Activated naive CD4-positive, alpha-beta T cell treated with anti-CD3 and anti-CD28 coated beads, Interleukin-2, amount 50 U/mL, for 72 hours (primary cell): ENCODE results near the gene TCFL5. TPM values are rescaled to one million over a fixed set of nuclear protein-coding genes. Genes with fewer than 3 reads are reported as not detected.
"Not testable (repeated sequence)": the region's sequence is repeated elsewhere in the genome, so short reads cannot be mapped to it uniquely, and the experiment has no call there.

ENCODE experiments used
- ATAC-seq, 2 donors: fragments of 150-1000 bp; cut with Tn5 transposase; 2 replicates each; pipeline ENCODE4 v1.10.0; 2021; ENCODE audit warnings: mild to moderate bottlenecking in 2 of 2, moderate library complexity in 2 of 2
- DNase-seq, 2 donors: peaks; one replicate each; pipeline ENCODE4 v3.0.0; 2021 to 2022; ENCODE audit warnings: low spot score in 2 of 2
- H3K27ac Mint-ChIP-seq, 2 donors: one replicate each; pipeline ENCODE4 v1.8.0; 2022; ENCODE audit warnings: mild to moderate bottlenecking in 2 of 2, mixed read lengths in 2 of 2
- H3K36me3 Mint-ChIP-seq, 2 donors: one replicate each; pipeline ENCODE4 v1.8.0; 2022; ENCODE audit warnings: mixed read lengths in 2 of 2
- H3K9me3 Mint-ChIP-seq, 2 donors: one replicate each; pipeline ENCODE4 v1.8.0; 2022; ENCODE audit warnings: mixed read lengths in 2 of 2
- total RNA-seq, 2 donors: library from RNA; stranded (reverse); gene quantifications; one replicate each; pipeline ENCODE4 v1.2.3, GENCODE V29; 2022

The TCFL5 gene
- total RNA-seq, 2 donors from 2014 or later, result 3.5 to 5.7 TPM

DNA sequence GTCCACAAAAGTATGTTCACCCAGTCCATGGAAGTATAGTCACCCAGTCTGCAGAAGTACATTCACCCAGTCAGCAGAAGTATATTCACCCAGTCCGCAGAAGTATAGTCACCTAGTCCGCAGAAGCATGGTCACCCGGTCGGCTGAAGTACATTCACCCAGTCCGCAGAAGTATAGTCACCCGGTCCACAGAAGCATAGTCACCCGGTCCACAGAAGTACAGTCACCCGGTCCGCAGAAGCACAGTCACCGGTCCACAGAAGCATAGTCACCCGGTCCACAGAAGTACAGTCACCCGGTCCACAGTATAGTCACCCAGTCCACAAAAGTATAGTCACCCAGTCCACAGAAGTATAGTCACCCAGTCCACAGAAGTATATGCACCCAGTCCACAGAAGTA is 8.8 kb downstream of the TCFL5 start:
- peaks cover 9 to 10% of the 10 kb centered on the region in 2 donors for H3K36me3 Mint-ChIP-seq
- no peaks in the 10 kb centered on the region for H3K9me3 Mint-ChIP-seq
- ATAC-seq (peak in 1 of 2 donors; percentile 16), DNase-seq (no peak)
- no peak overlapping the region for H3K27ac Mint-ChIP-seq

DNA sequence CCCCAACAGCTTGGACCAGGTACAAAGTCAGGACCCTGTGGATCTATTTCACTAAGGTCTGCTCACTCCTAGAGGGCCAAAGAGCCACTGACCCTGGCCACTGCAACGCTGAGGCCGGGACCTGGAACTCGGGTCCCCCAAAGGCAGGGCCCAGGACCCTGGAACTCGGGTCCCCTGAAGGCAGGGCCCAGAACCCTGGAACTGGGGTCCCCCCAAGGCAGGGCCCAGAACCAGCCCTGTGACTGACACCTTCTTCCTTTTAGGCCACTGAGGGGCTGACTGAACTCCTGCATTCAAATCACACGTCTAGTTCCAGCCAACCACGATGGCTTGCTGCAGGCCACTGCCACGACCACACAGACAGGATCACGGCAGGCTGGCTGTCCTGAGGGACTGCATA is 9.4 kb downstream of the TCFL5 start:
- Mint-ChIP-seq H3K36me3 (peaks cover 4 to 10% of the 10 kb centered on the region in 2 donors), H3K27ac (peak overlapping the region in 1 of 2 donors; percentile 22), H3K9me3 (no peaks in the 10 kb centered on the region)
- DNase-seq, result no peak
- no peak for ATAC-seq

DNA sequence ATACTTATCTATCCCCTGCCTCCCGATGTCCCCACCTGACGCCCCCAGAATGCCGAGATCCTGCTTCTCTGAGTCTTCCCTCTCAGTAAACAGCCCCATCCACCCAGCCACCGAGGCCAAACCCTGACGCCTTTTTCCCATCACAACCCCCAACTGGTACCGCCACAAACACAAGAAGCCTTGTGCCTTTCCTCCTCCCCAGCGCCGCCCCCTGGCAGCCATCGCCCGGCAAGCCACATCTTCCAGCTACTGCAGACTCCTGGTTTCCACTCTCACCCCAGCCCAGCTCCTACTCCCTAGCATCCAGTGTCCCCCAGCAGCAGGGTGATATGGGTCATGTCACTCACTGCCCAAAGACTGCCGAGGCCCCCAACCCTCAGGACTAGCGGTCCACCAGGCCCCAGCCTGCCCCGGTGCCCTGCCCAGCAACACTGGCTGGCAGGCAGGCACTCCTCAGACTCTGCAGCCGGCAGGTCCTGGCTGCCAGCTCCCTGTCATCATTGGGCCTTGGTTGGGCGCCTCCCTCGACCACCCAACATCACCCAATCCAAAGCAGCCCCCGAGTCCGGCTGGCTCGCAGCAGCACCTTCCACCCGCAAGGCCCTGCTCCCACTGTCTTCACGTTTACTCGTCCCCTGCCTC is 11.2 kb downstream of the TCFL5 start:
- DNase-seq (no peak), ATAC-seq (no peak)
- peaks cover 4 to 14% of the 10 kb centered on the region in 2 donors for H3K36me3 Mint-ChIP-seq
- H3K9me3 Mint-ChIP-seq, result no peaks in the 10 kb centered on the region
- peak overlapping the region; percentile 23 to 28 for H3K27ac Mint-ChIP-seq

DNA sequence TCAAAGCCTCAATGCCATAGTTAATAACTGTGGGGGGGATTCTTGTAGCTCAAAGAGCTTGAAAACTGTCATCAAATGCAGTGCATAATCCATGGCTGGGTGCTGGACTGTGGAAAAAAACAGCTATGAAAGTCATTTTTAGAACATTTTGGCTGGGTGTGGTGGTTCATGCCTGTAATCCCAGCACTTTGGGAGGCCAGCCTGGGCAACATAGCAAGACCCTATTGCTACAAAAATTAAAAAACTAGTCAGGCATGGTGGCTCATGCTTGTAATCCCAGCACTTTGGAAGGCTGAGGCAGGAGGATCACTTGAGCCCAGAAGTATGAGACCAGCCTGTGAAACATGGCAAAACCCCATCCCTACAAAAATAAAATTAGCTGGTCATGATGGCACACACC is 12.2 kb downstream of the TCFL5 start:
- ATAC-seq (no peak), DNase-seq (no peak)
- Mint-ChIP-seq H3K36me3 (peaks cover 4 to 18% of the 10 kb centered on the region in 2 donors), H3K9me3 (no peaks in the 10 kb centered on the region), H3K27ac (no peak overlapping the region)

DNA sequence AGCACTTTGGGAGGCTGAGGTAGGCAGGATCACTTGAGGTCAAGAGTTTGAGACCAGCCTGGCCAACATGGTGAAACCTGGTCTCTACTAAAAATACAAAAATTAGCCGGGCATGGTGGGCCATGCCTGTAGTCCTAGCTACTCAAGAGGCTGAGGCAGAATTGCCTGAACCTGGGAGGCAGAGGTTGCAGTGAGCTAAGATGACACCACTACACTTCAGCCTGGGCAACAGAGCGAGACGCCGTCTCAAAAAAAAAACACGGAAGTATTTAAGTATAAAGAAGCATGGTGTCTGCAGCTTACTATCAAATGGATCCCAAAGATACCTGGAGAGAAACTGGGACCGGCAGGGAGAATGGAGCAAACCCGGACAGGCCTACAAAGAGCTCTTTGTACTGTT is 12.7 kb downstream of the TCFL5 start:
- DNase-seq, ATAC-seq, H3K9me3 Mint-ChIP-seq: not testable (repeated sequence)
- peak overlapping the region in 1 of 2 donors; percentile 27 for H3K27ac Mint-ChIP-seq
- peaks cover 3 to 17% of the 10 kb centered on the region in 2 donors for H3K36me3 Mint-ChIP-seq

DNA sequence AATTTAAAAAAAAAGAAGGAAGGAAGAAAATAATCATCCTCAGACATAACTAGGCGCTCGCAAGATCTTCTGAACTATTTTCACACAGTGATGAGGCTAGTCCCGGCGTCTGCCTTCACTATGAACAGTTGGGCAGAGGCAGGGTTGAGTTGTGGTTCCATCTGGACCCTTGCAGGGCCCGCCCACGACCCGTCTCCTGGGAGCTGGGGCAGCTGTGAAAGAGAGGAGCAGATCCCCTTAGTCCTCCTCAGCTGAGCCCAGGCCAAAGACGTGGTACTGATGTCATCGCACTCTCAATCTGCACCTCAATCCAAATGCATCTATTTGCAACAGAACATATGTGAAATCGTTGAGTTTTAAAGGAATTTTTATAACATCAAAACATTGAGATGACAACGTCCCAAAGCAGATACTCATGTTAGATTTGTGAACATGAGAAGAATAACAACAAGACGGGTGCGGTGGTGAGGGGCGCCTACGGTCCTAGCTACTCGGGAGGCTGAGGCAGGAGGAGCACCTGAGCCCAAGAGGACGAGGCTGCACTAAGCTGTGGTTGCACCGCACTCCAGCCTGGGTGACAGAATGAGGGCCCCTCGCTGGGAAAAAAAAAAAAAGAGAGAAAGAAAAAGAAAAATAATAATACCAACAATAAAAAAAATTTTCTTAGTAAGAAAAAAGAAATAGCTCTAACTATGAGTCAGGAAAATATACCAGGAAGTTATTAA is 15.3 kb downstream of the TCFL5 start:
- no peak for ATAC-seq
- H3K9me3 Mint-ChIP-seq, result no peaks in the 10 kb centered on the region
- peaks cover 0 to 8% of the 10 kb centered on the region in 2 donors for H3K36me3 Mint-ChIP-seq
- no peak overlapping the region for H3K27ac Mint-ChIP-seq
- no peak for DNase-seq

DNA sequence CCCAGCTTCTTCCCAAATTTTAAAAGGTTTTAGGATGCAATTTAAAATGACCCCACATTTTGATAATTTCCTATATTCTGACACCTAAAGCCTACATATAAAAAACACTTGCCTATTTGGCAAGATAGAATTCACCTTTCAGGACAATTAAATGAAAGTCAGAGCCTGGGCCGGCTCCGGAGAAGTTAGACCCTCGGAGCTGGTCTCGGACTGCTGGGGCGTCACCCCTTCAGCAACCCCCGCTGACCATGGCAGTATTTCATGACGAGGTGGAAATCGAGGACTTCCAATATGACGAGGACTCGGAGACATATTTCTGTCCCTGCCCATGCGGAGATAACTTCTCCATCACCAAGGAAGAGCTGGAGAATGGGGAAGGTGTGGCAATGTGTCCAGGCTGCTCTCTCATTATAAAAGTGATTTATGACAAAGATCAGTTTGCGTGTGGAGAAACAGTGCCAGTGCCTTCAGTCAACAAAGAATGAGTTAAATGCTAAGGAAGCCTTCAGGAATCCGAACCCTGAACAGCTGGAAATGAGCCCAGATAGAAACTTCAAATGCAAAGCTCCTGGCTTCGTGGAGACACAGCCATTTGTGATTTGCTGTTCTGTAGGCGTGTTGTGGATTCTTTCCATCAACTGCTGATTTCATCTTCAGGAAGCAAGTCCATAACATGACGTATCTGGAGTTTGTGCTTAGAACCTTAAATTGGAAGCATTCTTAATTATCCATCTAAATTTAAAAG is 16.0 kb downstream of the TCFL5 start:
- DNase-seq (no peak), ATAC-seq (no peak)
- no peaks in the 10 kb centered on the region for H3K9me3 Mint-ChIP-seq
- no peak overlapping the region for H3K27ac Mint-ChIP-seq
- H3K36me3 Mint-ChIP-seq, result peaks cover 0 to 8% of the 10 kb centered on the region in 2 donors

DNA sequence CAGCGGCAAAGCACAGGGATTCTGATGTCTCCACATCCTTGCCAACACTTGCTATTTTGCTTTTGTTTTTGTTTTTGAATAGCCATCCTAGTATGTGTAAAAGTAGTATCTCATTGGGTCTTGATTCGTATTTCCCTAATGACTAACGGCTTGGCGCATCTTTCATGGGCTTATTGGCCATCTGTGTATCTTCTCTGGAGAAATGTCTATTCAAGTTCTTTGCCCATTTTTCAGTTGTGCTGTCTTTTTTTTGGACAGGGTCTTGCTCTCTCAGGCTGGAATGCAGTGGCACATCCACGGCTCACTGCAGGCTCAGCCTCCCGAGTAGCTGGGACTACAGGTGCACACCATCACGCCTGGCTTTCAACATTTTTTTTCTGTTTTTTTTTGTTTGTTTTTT is 17.4 kb downstream of the TCFL5 start:
- Mint-ChIP-seq H3K27ac (no peak overlapping the region), H3K36me3 (peaks cover 0 to 8% of the 10 kb centered on the region in 2 donors), H3K9me3 (no peaks in the 10 kb centered on the region)
- ATAC-seq (no peak), DNase-seq (no peak)

DNA sequence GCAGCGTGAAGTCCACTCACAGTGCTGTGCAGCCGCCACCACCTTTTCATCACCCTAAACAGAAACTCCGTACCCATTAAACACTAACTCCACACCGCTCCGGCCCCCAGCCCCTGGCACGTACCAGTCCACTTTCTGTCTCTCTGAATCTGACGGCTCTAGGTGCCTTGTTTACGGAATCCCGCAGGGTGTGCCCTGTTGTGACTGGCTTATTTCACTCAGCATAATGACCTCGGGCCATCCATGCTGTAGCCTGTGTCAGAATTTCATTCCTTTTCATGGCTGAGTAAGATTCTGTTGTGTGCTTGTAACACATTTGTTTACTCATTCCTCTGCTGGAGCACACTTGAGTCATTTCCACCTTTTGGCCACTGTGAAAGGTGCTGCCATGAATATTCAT is 18.0 kb downstream of the TCFL5 start:
- no peaks in the 10 kb centered on the region for H3K9me3 Mint-ChIP-seq
- no peak overlapping the region for H3K27ac Mint-ChIP-seq
- ATAC-seq (peak in 1 of 2 donors; percentile 47), DNase-seq (no peak)
- peaks cover 0 to 8% of the 10 kb centered on the region in 2 donors for H3K36me3 Mint-ChIP-seq

DNA sequence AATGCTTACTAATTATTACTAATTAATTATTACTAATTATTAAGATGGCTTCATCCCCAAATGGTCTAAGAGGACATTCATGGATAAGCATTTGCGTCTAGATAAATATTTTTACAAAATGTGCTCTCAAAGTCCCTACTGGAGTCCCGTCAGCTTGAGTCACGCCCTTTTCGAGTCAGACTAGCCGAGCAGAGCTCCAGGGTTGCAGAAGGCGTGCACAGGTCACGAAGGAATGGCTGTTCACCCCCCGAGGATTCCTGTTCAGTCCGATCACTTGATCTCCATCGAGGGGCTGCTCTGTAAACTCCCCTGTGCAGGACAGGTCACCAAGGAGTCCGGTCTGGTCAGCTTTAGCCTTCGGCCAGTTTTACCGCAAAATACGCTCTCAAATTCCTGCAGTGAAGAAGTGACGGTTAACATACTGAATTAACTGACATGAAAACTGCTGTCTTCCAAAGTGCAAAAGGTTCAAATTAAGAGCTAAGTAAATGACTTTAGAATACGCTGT is 19.9 kb downstream of the TCFL5 start:
- ATAC-seq, result no peak

DNA sequence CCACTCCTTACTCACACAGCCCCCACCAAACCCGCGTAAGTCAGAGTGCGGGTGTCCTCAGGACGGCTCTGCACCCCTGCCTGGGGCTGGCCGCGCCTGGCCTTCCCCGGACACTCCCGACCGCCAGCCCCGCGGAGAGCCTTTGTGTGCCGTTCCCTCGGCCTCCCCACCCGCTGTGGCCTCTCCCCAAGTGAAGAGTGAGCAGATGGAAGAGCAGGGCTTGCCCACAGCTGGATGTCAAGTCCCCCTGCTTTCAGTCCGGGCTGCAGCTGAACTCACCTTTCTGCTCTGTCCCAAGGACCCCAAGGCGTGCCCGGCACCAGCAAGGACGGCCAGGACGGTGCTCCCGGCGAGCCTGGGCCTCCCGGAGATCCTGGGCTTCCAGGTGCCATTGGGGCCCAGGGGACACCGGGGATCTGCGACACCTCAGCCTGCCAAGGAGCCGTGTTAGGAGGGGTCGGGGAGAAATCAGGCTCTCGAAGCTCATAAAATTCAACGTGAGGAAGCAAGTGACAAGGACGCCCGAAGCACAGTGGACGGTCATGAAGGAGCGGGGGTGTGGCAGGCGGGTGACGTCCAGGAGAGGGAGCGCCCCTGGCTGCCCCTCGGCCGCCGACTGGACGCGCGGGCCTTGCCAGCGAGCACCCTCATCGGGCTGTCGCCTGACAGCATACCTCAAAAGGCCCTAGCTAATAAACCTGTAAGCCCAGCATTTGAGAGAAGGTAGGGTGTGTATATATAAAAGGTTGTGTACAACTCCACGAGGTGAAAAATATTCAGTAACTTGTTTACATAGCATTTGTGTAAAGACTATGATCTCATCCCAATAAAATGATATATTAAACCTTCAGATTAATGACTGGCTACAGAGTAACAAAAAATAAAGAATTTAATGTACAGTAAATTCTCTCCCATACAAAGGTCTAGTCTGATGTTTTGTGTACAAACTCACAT is 21.1 kb downstream of the TCFL5 start:
- no peak overlapping the region for H3K27ac Mint-ChIP-seq
- ATAC-seq (no peak), DNase-seq (no peak)
- H3K9me3 Mint-ChIP-seq, result no peaks in the 10 kb centered on the region
- H3K36me3 Mint-ChIP-seq, result peaks cover 0 to 4% of the 10 kb centered on the region in 2 donors

More for the DNA sequence above, 19.9 kb downstream of the TCFL5 start:
- no peak for DNase-seq
- Mint-ChIP-seq H3K36me3 (peaks cover 0 to 8% of the 10 kb centered on the region in 2 donors), H3K9me3 (no peaks in the 10 kb centered on the region), H3K27ac (no peak overlapping the region)

DNA sequence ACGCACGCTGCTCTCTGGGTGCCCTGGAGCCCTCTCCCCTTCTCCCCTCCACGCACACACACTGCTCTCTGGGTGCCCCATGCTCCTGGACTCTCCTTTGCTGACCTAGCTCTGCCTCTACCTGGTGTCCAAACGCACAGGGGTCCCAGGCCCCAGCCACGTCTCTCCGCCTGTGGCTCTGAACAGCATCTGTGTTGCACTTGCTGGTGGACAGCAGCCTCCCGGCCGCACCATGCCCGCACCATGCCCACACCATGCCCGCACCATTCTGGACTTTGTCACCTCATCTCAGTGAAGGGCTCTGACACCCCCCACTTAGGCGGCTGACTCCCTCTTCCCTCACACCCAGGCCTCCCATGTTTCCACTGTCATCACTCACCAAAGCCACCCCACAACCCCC is 21.8 kb downstream of the TCFL5 start:
- DNase-seq (no peak), ATAC-seq (no peak)
- H3K9me3 Mint-ChIP-seq, result no peaks in the 10 kb centered on the region
- no peaks in the 10 kb centered on the region for H3K36me3 Mint-ChIP-seq
- peak overlapping the region in 1 of 2 donors; percentile 62 for H3K27ac Mint-ChIP-seq

DNA sequence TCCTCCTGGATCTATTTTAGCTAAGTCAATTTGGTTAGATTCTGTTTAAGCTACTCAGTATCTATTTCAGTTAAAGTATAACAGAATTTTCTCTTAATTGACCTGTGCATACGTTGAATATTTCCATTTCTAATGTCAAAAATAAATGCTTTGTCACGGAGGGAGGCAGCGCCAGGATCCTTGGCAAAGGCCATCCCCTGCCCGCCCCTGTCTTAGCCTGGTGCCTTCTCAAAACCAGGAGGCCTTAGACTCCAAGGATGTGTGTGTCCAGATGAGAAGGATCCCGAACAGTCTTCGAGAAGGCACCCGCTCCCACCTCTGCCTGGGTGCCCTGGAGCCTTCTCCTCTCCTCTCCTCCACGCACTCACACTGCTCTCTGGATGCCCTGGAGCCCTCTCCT is 22.4 kb downstream of the TCFL5 start:
- no peak for ATAC-seq
- no peak for DNase-seq
- no peak overlapping the region for H3K27ac Mint-ChIP-seq
- H3K36me3 Mint-ChIP-seq, result no peaks in the 10 kb centered on the region
- H3K9me3 Mint-ChIP-seq, result no peaks in the 10 kb centered on the region

DNA sequence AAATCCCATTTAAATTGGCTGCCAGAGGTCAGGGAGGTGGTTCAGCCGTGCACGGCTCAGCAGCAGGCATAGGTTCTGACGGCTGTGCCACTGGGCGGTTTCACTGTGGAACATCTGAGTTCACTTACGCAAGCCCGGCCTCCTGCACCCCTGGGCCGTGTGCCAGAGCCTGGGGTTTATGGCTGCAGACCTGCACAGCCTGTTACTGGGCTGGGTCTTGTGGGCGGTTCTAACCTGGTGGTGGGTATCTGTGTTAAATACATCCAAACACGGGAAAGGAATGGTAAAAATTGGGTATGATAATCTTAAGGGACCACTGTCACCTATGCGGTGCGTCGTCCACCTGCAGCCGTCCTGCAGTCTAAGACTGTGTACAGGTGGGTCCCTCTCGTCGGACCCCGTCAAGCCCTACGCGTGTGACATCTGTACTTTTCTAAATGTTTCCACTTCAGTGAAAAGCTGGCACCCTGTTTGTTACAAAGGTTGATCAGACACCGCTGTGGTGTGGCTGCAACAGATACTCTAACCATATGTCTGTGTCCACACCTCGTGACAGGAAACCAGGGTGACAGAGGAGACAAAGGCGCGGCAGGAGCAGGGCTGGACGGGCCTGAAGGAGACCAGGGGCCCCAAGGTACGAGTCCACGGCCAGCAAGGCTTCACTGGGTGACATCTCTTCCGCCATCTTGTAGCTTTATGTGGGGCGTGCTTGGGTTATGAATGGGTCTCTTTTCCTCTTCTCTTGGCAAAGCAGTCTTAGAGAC is 23.3 kb downstream of the TCFL5 start:
- Mint-ChIP-seq H3K36me3 (no peaks in the 10 kb centered on the region), H3K9me3 (no peaks in the 10 kb centered on the region), H3K27ac (no peak overlapping the region)
- ATAC-seq (no peak), DNase-seq (no peak)

DNA sequence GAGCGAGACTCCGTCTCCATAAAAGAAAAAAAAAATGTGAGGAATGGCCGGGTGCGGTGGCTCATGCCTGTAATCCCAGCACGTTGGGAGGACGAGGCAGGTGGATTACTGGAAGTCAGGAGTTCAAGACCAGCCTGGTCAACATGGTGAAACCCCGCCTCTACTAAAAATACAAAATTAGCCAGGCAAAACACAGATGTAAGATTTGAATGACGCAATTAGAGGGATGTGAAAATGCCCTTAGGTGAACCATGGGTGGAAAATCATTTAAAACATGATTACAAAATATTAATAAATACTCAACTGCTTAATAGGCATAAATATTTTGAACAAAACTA is 23.9 kb downstream of the TCFL5 start:
- ATAC-seq, result no peak
- H3K9me3 Mint-ChIP-seq, result no peaks in the 10 kb centered on the region
- H3K36me3 Mint-ChIP-seq, result no peaks in the 10 kb centered on the region

More for the DNA sequence above, 23.9 kb downstream of the TCFL5 start:
- DNase-seq, result no peak
- no peak overlapping the region for H3K27ac Mint-ChIP-seq
